Activated T-cell treated with anti-CD3 and anti-CD28 coated beads, Interleukin-2, amount 50 U/mL, for 24 hours (primary cell): Measurements from ENCODE around the gene PRDM16.

Experiments
- DNase-seq: peaks from one replicate; pipeline ENCODE4 v3.0.0-alpha.2; 2020
- H3K27ac Mint-ChIP-seq: 2 replicates; pipeline ENCODE4 v1.8.0; 2020; ENCODE audit warnings: mild to moderate bottlenecking, mixed read lengths
- H3K27me3 Mint-ChIP-seq: 2 replicates; pipeline ENCODE4 v1.8.0; 2020; ENCODE audit warnings: mixed read lengths
- H3K36me3 Mint-ChIP-seq: 2 replicates; pipeline ENCODE4 v1.8.0; 2020; ENCODE audit warnings: low read depth, mixed read lengths
- H3K4me1 Mint-ChIP-seq: 2 replicates; pipeline ENCODE4 v1.8.0; 2020; ENCODE audit warnings: low read depth, mixed read lengths
- H3K4me3 Mint-ChIP-seq: 2 replicates; pipeline ENCODE4 v1.8.0; 2020; ENCODE audit warnings: mild to moderate bottlenecking, moderate library complexity, mixed read lengths
- H3K9me3 Mint-ChIP-seq: 2 replicates; pipeline ENCODE4 v1.8.0; 2020; ENCODE audit warnings: mixed read lengths

Gene PRDM16

GRCh38 chr1:3117879-3118278 is 48.9 kb downstream of the PRDM16 start:
- Mint-ChIP-seq H3K4me1 (no peaks in the 10 kb centered on the region), H3K36me3 (no peaks in the 10 kb centered on the region), H3K9me3 (no peaks in the 10 kb centered on the region), H3K4me3 (no peak overlapping the region), H3K27me3 (no peaks in the 10 kb centered on the region), H3K27ac (no peak overlapping the region)
- DNase-seq: no peak

- Mint-ChIP-seq H3K27me3 (no peaks in the 10 kb centered on the region), H3K4me3 (no peak overlapping the region), H3K36me3 (no peaks in the 10 kb centered on the region), H3K9me3 (no peaks in the 10 kb centered on the region), H3K4me1 (no peaks in the 10 kb centered on the region), H3K27ac (no peak overlapping the region)
- DNase-seq: no peak
Observed at GRCh38 chr1:3119061-3119460, 50.1 kb downstream of the PRDM16 start.

GRCh38 chr1:3119725-3120124 is 50.7 kb downstream of the PRDM16 start:
- Mint-ChIP-seq H3K4me1 (no peaks in the 10 kb centered on the region), H3K4me3 (no peak overlapping the region), H3K36me3 (no peaks in the 10 kb centered on the region), H3K27me3 (no peaks in the 10 kb centered on the region), H3K27ac (no peak overlapping the region), H3K9me3 (no peaks in the 10 kb centered on the region)
- no peak for DNase-seq

- Mint-ChIP-seq H3K4me3 (no peak overlapping the region), H3K9me3 (no peaks in the 10 kb centered on the region), H3K27me3 (no peaks in the 10 kb centered on the region), H3K36me3 (no peaks in the 10 kb centered on the region), H3K4me1 (no peaks in the 10 kb centered on the region), H3K27ac (no peak overlapping the region)
- no peak for DNase-seq
Observed at GRCh38 chr1:3120140-3120539, 51.1 kb downstream of the PRDM16 start.

GRCh38 chr1:3120994-3121393 is 52.0 kb downstream of the PRDM16 start:
- no peaks in the 10 kb centered on the region for H3K9me3 Mint-ChIP-seq
- H3K27me3 Mint-ChIP-seq: no peaks in the 10 kb centered on the region
- no peak overlapping the region for H3K4me3 Mint-ChIP-seq
- H3K36me3 Mint-ChIP-seq: no peaks in the 10 kb centered on the region
- no peaks in the 10 kb centered on the region for H3K4me1 Mint-ChIP-seq
- no peak for DNase-seq
- H3K27ac Mint-ChIP-seq: no peak overlapping the region

- H3K9me3 Mint-ChIP-seq: no peaks in the 10 kb centered on the region
- H3K4me3 Mint-ChIP-seq: no peak overlapping the region
Observed at GRCh38 chr1:3121401-3122210, 52.6 kb downstream of the PRDM16 start.

GRCh38 chr1:3122311-3122710 is 53.3 kb downstream of the PRDM16 start:
- DNase-seq: no peak
- no peaks in the 10 kb centered on the region for H3K4me1 Mint-ChIP-seq
- no peak overlapping the region for H3K27ac Mint-ChIP-seq
- H3K4me3 Mint-ChIP-seq: no peak overlapping the region
- no peaks in the 10 kb centered on the region for H3K9me3 Mint-ChIP-seq
- H3K27me3 Mint-ChIP-seq: no peaks in the 10 kb centered on the region
- H3K36me3 Mint-ChIP-seq: no peaks in the 10 kb centered on the region

More at GRCh38 chr1:3121401-3122210, 52.6 kb downstream of the PRDM16 start:
- DNase-seq: no peak
- Mint-ChIP-seq H3K27ac (no peak overlapping the region), H3K36me3 (no peaks in the 10 kb centered on the region), H3K4me1 (no peaks in the 10 kb centered on the region), H3K27me3 (no peaks in the 10 kb centered on the region)

- no peak for DNase-seq
- Mint-ChIP-seq H3K27ac (no peak overlapping the region), H3K27me3 (peaks cover 4% of the 10 kb centered on the region), H3K36me3 (no peaks in the 10 kb centered on the region), H3K4me3 (no peak overlapping the region), H3K9me3 (no peaks in the 10 kb centered on the region), H3K4me1 (no peaks in the 10 kb centered on the region)
Observed at GRCh38 chr1:3124246-3124645, 55.2 kb downstream of the PRDM16 start.

GRCh38 chr1:3125078-3125477 is 56.1 kb downstream of the PRDM16 start:
- Mint-ChIP-seq H3K27ac (no peak overlapping the region), H3K4me3 (no peak overlapping the region), H3K4me1 (no peaks in the 10 kb centered on the region), H3K27me3 (peaks cover 4% of the 10 kb centered on the region), H3K9me3 (no peaks in the 10 kb centered on the region), H3K36me3 (no peaks in the 10 kb centered on the region)
- DNase-seq: no peak

GRCh38 chr1:3125546-3126368 is 56.8 kb downstream of the PRDM16 start:
- Mint-ChIP-seq H3K27ac (no peak overlapping the region), H3K36me3 (no peaks in the 10 kb centered on the region), H3K4me3 (no peak overlapping the region), H3K27me3 (peaks cover 4% of the 10 kb centered on the region), H3K4me1 (no peaks in the 10 kb centered on the region), H3K9me3 (no peaks in the 10 kb centered on the region)
- DNase-seq: no peak

GRCh38 chr1:3126756-3127678 is 58.0 kb downstream of the PRDM16 start:
- DNase-seq: no peak
- Mint-ChIP-seq H3K9me3 (no peaks in the 10 kb centered on the region), H3K4me3 (no peak overlapping the region), H3K4me1 (no peaks in the 10 kb centered on the region), H3K36me3 (no peaks in the 10 kb centered on the region), H3K27ac (no peak overlapping the region), H3K27me3 (peaks cover 4% of the 10 kb centered on the region)

GRCh38 chr1:3127738-3128137 is 58.7 kb downstream of the PRDM16 start:
- H3K36me3 Mint-ChIP-seq: no peaks in the 10 kb centered on the region
- H3K27ac Mint-ChIP-seq: no peak overlapping the region
- no peaks in the 10 kb centered on the region for H3K9me3 Mint-ChIP-seq
- no peaks in the 10 kb centered on the region for H3K4me1 Mint-ChIP-seq
- peaks cover 4% of the 10 kb centered on the region for H3K27me3 Mint-ChIP-seq
- DNase-seq: no peak
- H3K4me3 Mint-ChIP-seq: no peak overlapping the region

- H3K4me3 Mint-ChIP-seq: no peak overlapping the region
- H3K4me1 Mint-ChIP-seq: no peaks in the 10 kb centered on the region
- no peaks in the 10 kb centered on the region for H3K36me3 Mint-ChIP-seq
- H3K27me3 Mint-ChIP-seq: peaks cover 4% of the 10 kb centered on the region
- no peak overlapping the region for H3K27ac Mint-ChIP-seq
- no peak for DNase-seq
- H3K9me3 Mint-ChIP-seq: no peaks in the 10 kb centered on the region
Observed at GRCh38 chr1:3128431-3129132, 59.6 kb downstream of the PRDM16 start.

- no peak for DNase-seq
- Mint-ChIP-seq H3K4me3 (no peak overlapping the region), H3K27me3 (peaks cover 4% of the 10 kb centered on the region), H3K9me3 (no peaks in the 10 kb centered on the region), H3K36me3 (no peaks in the 10 kb centered on the region), H3K27ac (no peak overlapping the region), H3K4me1 (no peaks in the 10 kb centered on the region)
Observed at GRCh38 chr1:3129133-3129490, 60.1 kb downstream of the PRDM16 start.
